HG03066 (cell line): ENCODE results near the gene GPR176.

Experiments
- ATAC-seq: cut with Tn5 transposase; IDR thresholded peaks from one replicate; pipeline ENCODE4 v1.9.1; 2021; ENCODE audit warnings: low read depth; ENCODE audit not compliant: unreplicated experiment

The GPR176 gene

DNA sequence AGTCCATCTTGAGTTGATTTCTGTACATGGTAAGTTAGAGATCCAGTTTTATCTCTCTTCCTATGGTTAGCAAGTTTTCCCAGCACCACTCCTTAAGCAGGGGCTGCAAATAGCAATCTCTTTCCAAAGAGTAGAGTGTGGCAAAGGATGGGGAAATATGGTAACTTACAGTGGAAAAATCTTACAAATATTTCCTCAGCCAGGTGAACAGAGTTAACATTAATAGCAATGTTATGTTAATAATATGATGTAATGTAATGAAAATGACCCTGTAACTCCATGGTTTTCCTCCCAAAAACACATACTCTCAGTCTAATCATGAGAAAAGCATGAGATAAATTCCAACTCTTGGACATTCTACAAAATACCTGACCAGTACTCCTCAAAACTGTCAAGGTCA lies 167.8 kb downstream of the GPR176 start:
- ATAC-seq = no peak
